ENCODE results near the gene STATH.
"Not testable (repeated sequence)": the region's sequence is repeated elsewhere in the genome, so short reads cannot be mapped to it uniquely, and the experiment has no call there.

GRCh38 chr4:70050138-70050537, 54.4 kb downstream of the STATH start, which contains the start of gene HTN1:
- TF ChIP-seq CTCF, POLR2AphosphoS5, EP300, POLR2A (IDR thresholded peaks at IDR 0.05): not testable (repeated sequence)
